PC-3 (cell line): ENCODE data around the gene C19orf53.

Source experiments
- EZH2 ChIP-seq: fragments of 300-600 bp; sonication (generic); IDR thresholded peaks from one replicate; pipeline ENCODE4 v1.6.1; 2017; ENCODE audit warnings: antibody characterized with exemption, mild to moderate bottlenecking, low read length; ENCODE audit not compliant: unreplicated experiment
- TF ChIP-seq, protein P1 (sequence below): fragments of 300-600 bp; sonication (generic); conservative IDR thresholded peaks from 2 replicates; pipeline ENCODE4 v1.5.1; 2017; ENCODE audit warnings: antibody characterized with exemption, low read depth, mild to moderate bottlenecking, low read length

DNA sequence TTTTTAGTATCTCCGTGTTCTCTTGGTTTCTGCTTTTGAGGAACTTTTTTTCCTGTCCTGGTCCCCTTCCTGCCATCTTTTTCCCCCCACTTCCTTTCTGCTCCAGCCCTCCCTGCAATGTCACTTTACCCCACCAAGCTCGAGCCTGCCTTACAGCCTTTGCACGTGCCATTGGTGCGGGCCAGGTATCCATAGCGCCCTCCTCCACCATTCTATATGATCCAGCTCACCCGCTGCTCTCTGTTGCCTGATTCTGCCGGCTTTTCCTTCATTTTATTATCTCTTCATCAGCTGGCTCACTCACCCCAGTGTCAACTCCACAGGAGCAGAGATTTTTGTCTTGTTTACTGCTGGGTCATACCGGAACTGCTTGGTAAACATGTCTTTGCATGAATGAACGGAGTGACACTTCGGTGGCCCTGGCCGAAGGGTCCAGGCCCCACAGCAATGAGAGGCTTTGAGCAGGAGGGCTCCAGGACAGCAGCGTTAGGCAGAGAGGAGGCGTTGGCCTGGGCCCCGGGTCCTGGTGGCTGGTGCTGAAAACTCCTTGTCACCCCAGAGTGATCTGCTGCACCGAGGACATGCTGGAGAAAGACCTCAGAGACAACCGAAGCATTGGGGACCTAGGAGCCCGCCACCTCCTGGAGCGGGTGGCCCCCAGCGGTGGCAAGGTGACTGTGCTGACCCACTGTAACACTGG, 8.7 kb upstream of the C19orf53 start:
- TF ChIP-seq, protein P1, sequence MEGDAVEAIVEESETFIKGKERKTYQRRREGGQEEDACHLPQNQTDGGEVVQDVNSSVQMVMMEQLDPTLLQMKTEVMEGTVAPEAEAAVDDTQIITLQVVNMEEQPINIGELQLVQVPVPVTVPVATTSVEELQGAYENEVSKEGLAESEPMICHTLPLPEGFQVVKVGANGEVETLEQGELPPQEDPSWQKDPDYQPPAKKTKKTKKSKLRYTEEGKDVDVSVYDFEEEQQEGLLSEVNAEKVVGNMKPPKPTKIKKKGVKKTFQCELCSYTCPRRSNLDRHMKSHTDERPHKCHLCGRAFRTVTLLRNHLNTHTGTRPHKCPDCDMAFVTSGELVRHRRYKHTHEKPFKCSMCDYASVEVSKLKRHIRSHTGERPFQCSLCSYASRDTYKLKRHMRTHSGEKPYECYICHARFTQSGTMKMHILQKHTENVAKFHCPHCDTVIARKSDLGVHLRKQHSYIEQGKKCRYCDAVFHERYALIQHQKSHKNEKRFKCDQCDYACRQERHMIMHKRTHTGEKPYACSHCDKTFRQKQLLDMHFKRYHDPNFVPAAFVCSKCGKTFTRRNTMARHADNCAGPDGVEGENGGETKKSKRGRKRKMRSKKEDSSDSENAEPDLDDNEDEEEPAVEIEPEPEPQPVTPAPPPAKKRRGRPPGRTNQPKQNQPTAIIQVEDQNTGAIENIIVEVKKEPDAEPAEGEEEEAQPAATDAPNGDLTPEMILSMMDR = peak; percentile 35; the same call in 1 of the 2 replicates
- no peak for TF ChIP-seq EZH2
